CD14-positive monocyte (primary cell): Measurements from ENCODE around the gene ITGB1. TPM values are rescaled to one million over a fixed set of nuclear protein-coding genes. Genes with fewer than 3 reads are reported as not detected.
"Not testable (repeated sequence)": the region's sequence is repeated elsewhere in the genome, so short reads cannot be mapped to it uniquely, and the experiment has no call there.

ENCODE experiments used
- DNase-seq, 3 donors: peaks; one replicate each; pipeline ENCODE4 v3.0.0-alpha.2; 2011 to 2022
- H2AFZ ChIP-seq: 2 replicates; pipeline ENCODE4 v1.6.0; 2012; ENCODE audit warnings: mild to moderate bottlenecking, low read depth, low read length, inconsistent platforms; ENCODE audit not compliant: insufficient read depth, poor library complexity, severe bottlenecking
- H3K27ac ChIP-seq, 2 donors: 1 replicate in 1 of 2; 2 replicates in 1 of 2; pipeline ENCODE4 v1.5.1; 2012 to 2013; ENCODE audit warnings: low read length in 2 of 2, control low read depth in 1 of 2, inconsistent platforms in 1 of 2, low read depth in 1 of 2, mild to moderate bottlenecking in 1 of 2
- H3K27me3 ChIP-seq, 2 donors: one replicate each; pipeline versions ENCODE4 v1.6.0 to v1.6.1; 2011 to 2013; ENCODE audit warnings: low read length in 2 of 2; ENCODE audit not compliant: control insufficient read depth in 2 of 2, insufficient read depth in 2 of 2
- H3K36me3 ChIP-seq, 2 donors: replicated peaks in 1 of 2; 1 replicate in 1 of 2; 2 replicates in 1 of 2; pipeline versions ENCODE4 v1.5.1 to v1.6.1; 2012 to 2013; ENCODE audit warnings: low read length in 2 of 2, control low read depth in 1 of 2, inconsistent platforms in 1 of 2, mild to moderate bottlenecking in 1 of 2; ENCODE audit not compliant: insufficient read depth in 2 of 2, control insufficient read depth in 1 of 2
- H3K4me1 ChIP-seq, 2 donors: 1 replicate in 1 of 2; 2 replicates in 1 of 2; pipeline versions ENCODE4 v1.5.1 to v1.6.1; 2012 to 2013; ENCODE audit warnings: low read length in 2 of 2, control low read depth in 1 of 2, inconsistent platforms in 1 of 2, mild to moderate bottlenecking in 1 of 2, moderate library complexity in 1 of 2; ENCODE audit not compliant: insufficient read depth in 2 of 2, control insufficient read depth in 1 of 2
- H3K4me2 ChIP-seq: replicated peaks from 2 replicates; pipeline ENCODE3; 2012; ENCODE audit warnings: low read length, moderate library complexity, mild to moderate bottlenecking; ENCODE audit not compliant: poor library complexity, severe bottlenecking; ENCODE audit errors: extremely low read depth
- H3K4me3 ChIP-seq, 3 experiments: fragments of 200-600 bp in 1 of 3; sonication (generic) in 1 of 3; replicated peaks in 1 of 3; 1 replicate in 2 of 3; 2 replicates in 1 of 3; pipeline ENCODE4 v1.5.1; 2011 to 2013; ENCODE audit warnings: low read length in 3 of 3, mild to moderate bottlenecking in 3 of 3, control low read depth in 2 of 3, low read depth in 2 of 3, inconsistent platforms in 1 of 3, moderate library complexity in 1 of 3
- H3K79me2 ChIP-seq: 2 replicates; pipeline ENCODE4 v1.6.0; 2012; ENCODE audit warnings: mild to moderate bottlenecking, control low read depth, inconsistent platforms, low read length, moderate library complexity; ENCODE audit not compliant: insufficient read depth
- H3K9ac ChIP-seq: 2 replicates; pipeline ENCODE4 v1.6.0; 2017; ENCODE audit warnings: low read length, mild to moderate bottlenecking; ENCODE audit not compliant: insufficient read depth, poor library complexity, severe bottlenecking
- H3K9me3 ChIP-seq, 2 donors: replicated peaks in 1 of 2; 1 replicate in 1 of 2; 2 replicates in 1 of 2; pipeline versions ENCODE4 v1.5.1 to v1.6.1; 2012 to 2013; ENCODE audit warnings: low read length in 2 of 2, control low read depth in 1 of 2; ENCODE audit not compliant: control insufficient read depth in 1 of 2, insufficient read depth in 1 of 2
- H4K20me1 ChIP-seq: 2 replicates; pipeline ENCODE4 v1.6.0; 2012; ENCODE audit warnings: mild to moderate bottlenecking, low read length, control low read depth, moderate library complexity; ENCODE audit not compliant: insufficient read depth
- H3K27ac Mint-ChIP-seq, 7 donors: one replicate each; pipeline ENCODE4 v1.8.0; 2020; ENCODE audit warnings: mild to moderate bottlenecking in 7 of 7, mixed read lengths in 7 of 7, moderate library complexity in 6 of 7, inconsistent platforms in 2 of 7
- H3K27me3 Mint-ChIP-seq, 3 donors: one replicate each; pipeline ENCODE4 v1.8.0; 2021 to 2022; ENCODE audit warnings: low read depth in 3 of 3, mild to moderate bottlenecking in 3 of 3, mixed read lengths in 3 of 3, moderate library complexity in 3 of 3, inconsistent platforms in 1 of 3
- H3K36me3 Mint-ChIP-seq, 2 donors: one replicate each; pipeline ENCODE4 v1.8.0; 2020; ENCODE audit warnings: mixed read lengths in 2 of 2, inconsistent platforms in 1 of 2, mild to moderate bottlenecking in 1 of 2
- H3K4me1 Mint-ChIP-seq: one replicate; pipeline ENCODE4 v1.8.0; 2020; ENCODE audit warnings: mild to moderate bottlenecking, mixed read lengths
- H3K4me3 Mint-ChIP-seq, 2 donors: one replicate each; pipeline ENCODE4 v1.8.0; 2020; ENCODE audit warnings: mild to moderate bottlenecking in 2 of 2, mixed read lengths in 2 of 2, moderate library complexity in 1 of 2
- H3K9me3 Mint-ChIP-seq, 7 donors: one replicate each; pipeline ENCODE4 v1.8.0; 2020 to 2022; ENCODE audit warnings: mixed read lengths in 7 of 7, mild to moderate bottlenecking in 6 of 7, moderate library complexity in 6 of 7, inconsistent platforms in 2 of 7
- WGBS: methylation state at CpG from one replicate; pipeline ENCODE4 v1.1.5; 2013; ENCODE audit warnings: missing lambda C conversion rate; ENCODE audit not compliant: insufficient coverage; 5-methylcytosine and 5-hydroxymethylcytosine counted together
- intact Hi-C, 2 donors: fragments of 100-400 bp; cut with micrococcal nuclease; formaldehyde crosslinking; loops; one replicate each; pipeline versions ENCODE4 v1.15.0 to v1.15.1; 2023
- polyA plus RNA-seq, 3 donors: library from polyadenylated mRNA; depleted of rRNA in 1 of 3; unstranded in 2 of 3; stranded (reverse) in 1 of 3; fragments of 300-500 nt in 2 of 3; fragments of >200 nt in 1 of 3; fragmentation: Illumina TruSeq in 2 of 3; gene quantifications; 1 replicate in 2 of 3; 2 replicates in 1 of 3; pipeline ENCODE4 v1.2.3, GENCODE V29; 2012 to 2021
- TF ChIP-seq, protein P1 (sequence below): fragments of 200-600 bp; IDR thresholded peaks from one replicate; pipeline ENCODE4 v1.8.0; 2022; ENCODE audit warnings: antibody characterized with exemption, mild to moderate bottlenecking

The ITGB1 gene
- polyA plus RNA-seq, 3 donors: 58.2 to 157 (median 127) TPM

DNA sequence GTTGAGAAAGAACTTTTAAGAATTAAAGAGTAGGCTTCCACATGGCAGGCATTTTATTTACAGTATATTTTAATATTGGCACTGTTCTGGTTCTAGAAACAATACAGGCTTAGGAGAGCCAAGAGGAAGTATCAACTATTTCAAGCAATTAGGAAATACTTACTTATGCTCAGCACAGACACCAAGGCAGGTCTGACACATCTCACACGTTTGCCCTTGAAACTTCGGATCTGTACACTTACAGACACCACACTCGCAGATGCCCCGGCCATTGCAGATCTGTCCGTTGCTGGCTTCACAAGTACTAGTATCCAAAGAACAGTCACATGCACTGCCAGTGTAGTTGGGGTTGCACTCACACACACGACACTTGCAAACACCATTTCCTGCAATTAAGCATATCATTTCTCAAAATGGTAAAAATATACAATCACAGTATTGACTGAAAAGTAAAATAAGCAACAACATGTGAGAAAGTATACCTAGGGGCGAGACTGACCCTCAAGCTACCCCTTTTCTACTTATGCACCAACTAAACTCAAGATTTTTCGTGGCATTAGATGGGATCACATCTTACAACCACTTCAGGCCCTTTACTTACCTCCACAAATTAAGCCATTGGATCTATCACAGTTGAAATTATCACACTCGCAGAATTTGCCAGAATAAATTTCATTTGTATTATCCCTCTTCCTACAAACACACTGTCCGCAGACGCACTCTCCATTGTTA lies 46.6 kb downstream of the ITGB1 start:
- Mint-ChIP-seq H3K9me3 (peaks cover 0 to 1% (median 0%) of the 10 kb centered on the region in 7 donors), H3K27me3 (no peaks in the 10 kb centered on the region), H3K27ac (peak overlapping the region in 2 of 7 donors; percentile 39 to 54), H3K4me1 (peaks cover 8% of the 10 kb centered on the region), H3K36me3 (peaks cover 77 to 83% of the 10 kb centered on the region in 2 donors), H3K4me3 (no peak overlapping the region)
- Histone ChIP-seq H3K27ac (no peak overlapping the region), H4K20me1 (no peaks in the 10 kb centered on the region), H3K9me3 (no peaks in the 10 kb centered on the region), H3K79me2 (no peaks in the 10 kb centered on the region), H3K4me1 (no peaks in the 10 kb centered on the region), H3K4me3 (no peak overlapping the region), H2AFZ (no peak overlapping the region), H3K27me3 (no peaks in the 10 kb centered on the region), H3K9ac (no peak overlapping the region), H3K4me2 (no peak overlapping the region), H3K36me3 (peaks cover 55 to 73% of the 10 kb centered on the region in 2 donors)
- TF ChIP-seq, protein P1, sequence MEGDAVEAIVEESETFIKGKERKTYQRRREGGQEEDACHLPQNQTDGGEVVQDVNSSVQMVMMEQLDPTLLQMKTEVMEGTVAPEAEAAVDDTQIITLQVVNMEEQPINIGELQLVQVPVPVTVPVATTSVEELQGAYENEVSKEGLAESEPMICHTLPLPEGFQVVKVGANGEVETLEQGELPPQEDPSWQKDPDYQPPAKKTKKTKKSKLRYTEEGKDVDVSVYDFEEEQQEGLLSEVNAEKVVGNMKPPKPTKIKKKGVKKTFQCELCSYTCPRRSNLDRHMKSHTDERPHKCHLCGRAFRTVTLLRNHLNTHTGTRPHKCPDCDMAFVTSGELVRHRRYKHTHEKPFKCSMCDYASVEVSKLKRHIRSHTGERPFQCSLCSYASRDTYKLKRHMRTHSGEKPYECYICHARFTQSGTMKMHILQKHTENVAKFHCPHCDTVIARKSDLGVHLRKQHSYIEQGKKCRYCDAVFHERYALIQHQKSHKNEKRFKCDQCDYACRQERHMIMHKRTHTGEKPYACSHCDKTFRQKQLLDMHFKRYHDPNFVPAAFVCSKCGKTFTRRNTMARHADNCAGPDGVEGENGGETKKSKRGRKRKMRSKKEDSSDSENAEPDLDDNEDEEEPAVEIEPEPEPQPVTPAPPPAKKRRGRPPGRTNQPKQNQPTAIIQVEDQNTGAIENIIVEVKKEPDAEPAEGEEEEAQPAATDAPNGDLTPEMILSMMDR: no peak
- WGBS: 76% methylated on average over 7 of the region's 11 CpGs
- intact Hi-C loops: no loop called here
- DNase-seq: peak in 1 of 3 donors; percentile 10

GRCh38 chr10:32909970-32910369 lies 48.1 kb downstream of the ITGB1 start:
- H3K27me3 Mint-ChIP-seq, H3K9me3 Mint-ChIP-seq, H3K4me1 Mint-ChIP-seq, H3K9ac ChIP-seq, DNase-seq, H3K4me1 ChIP-seq, H3K79me2 ChIP-seq, H3K4me3 Mint-ChIP-seq, intact Hi-C loops, H3K4me3 ChIP-seq, H3K27ac Mint-ChIP-seq, H3K27ac ChIP-seq, H3K4me2 ChIP-seq, H3K27me3 ChIP-seq, H2AFZ ChIP-seq, H4K20me1 ChIP-seq, H3K9me3 ChIP-seq: not testable (repeated sequence)
- peaks cover 61 to 82% of the 10 kb centered on the region in 2 donors for H3K36me3 ChIP-seq
- H3K36me3 Mint-ChIP-seq: peaks cover 77 to 84% of the 10 kb centered on the region in 2 donors
- WGBS: no CpG with 5 or more reads among the region's 7 CpGs
